ENCODE measurements around the gene DUSP15.
A peak's percentile ranks its signal among the peaks of the same experiment; 100 is the strongest.

DUSP15 gene

DNA sequence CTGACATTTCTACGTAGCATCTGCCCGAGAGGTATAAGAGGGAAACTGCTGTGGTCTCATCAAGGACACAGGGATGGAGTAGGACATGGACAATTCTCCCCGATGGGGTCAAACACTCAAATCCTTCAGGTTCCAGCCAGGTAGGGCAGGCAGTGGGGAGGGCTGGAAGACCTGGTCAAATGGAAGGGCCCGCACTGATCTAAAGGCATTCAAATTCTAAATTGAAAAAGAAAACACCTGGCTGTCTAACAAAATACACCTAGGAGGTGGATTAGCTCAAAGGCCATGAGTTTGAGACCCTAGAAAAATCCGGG, 8.2 kb downstream of the DUSP15 start:
- in situ Hi-C loops (cut with MboI; ENCODE audit: low pct_unique_long_range_greater_than_20kb, low sequenced_read_pairs) = no loop called here
- no peak for DNase-seq

DNA sequence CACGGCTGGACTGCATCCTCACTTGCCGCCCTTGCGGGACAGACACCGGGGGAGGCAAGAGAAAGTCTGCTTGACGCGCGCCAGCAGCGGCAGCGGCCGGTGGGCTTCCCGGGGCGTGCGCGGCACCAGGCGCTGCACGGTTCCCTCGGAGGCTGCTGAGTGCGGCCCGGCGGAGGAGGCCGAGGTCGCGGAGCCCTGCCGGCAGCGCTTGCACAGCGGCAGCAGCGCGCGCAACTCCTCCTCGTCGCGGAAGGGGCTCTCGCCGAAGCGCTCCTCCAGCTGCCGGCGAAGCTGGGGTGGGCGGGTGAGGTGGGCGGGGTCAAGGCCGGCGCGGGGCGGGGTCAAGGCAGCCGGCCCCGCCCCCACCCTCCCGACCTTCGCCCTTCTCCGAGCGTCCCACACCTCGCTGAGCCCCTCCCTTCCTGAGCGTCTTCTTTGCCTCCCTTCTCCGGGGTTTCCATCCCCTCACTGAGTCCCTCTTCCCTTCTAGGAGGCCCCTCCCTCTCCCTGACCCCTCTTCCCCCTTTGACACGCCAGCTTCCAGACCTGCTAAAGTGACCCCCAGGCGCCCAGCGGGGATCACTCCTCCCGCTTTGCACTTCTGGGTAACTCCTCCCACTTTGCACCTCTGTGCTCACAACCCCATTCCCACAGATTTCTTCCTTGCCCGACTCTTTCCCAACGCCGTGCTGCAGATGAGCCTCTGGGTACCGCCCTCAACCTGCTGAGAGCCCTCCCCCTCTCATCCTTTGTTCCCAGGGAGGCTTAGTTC, 8.8 kb downstream of the DUSP15 start:
- in situ Hi-C loops (cut with MboI; ENCODE audit: low pct_unique_long_range_greater_than_20kb, low sequenced_read_pairs) = no loop called here
- DNase-seq = peak; percentile 68

DNA sequence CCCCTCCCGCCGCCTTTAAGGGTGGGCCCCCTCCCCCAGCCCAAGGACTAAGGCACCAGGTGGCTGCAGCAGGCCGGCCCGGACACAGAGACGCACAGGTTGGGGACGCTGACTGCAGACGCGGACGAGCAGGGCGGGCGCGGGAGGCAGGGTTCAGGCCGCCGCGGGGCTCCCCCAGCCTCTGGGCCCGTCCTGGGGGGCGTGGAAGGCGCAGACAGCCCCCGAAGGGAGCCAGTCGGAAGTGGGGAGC, 9.3 kb downstream of the DUSP15 start:
- in situ Hi-C loops (cut with MboI; ENCODE audit: low pct_unique_long_range_greater_than_20kb, low sequenced_read_pairs) = no loop called here
- no peak for DNase-seq

DNA sequence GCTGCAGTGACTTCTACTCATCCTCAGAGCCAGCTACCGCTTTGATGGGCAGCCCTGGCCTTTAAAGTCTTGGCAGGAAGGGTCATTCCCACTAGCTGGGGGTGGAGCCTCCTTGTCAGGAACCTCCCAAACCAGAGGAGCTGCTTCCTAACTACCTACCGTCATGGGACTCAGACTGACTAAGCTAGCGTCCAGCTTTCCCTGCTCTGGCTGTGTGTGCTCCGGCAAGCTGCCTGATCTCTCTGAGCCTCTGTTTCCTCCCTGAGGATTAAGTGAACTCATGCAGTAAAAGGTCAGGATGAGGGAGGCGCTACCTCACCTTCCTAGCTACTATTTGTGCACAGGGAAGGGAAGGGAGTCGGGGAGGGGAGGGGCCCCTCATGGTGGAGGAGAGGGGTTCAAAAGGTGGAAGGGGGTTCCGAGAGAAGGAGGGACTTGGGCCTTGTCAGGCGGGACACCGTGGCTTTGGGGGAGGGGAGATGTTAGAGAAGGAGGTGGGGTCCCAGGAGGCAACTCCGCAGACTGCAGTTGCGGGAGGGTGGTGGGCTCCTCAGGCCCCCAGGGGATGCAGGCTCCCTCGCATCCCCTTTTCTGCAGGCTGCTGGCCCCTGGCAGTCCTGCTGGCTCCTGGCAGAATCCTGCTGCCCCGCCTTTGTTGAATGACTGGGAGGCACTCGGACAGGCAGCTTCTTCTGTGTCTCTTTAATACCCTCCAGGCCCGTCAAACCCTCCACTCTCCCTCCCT, 9.8 kb downstream of the DUSP15 start:
- in situ Hi-C loops (cut with MboI; ENCODE audit: low pct_unique_long_range_greater_than_20kb, low sequenced_read_pairs) = no loop called here
- DNase-seq = no peak

DNA sequence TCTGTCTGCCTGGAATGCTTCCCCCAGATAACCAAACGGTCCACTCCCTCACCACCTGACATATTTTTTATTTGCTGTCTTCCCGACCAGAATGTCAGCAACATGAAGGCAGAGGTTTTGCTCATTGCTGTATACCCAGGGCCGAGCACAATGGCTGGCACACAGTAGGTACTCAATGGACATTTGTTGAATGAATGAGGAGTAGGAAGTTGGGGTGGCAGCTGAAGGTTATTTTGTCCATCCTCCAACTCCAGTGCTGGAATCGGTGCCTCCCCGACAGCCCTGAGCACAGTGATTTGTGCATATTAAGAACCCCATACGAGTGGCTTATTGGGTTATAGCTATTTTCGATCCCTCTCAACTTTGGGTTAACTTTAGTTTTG, 10.3 kb downstream of the DUSP15 start:
- in situ Hi-C loops (cut with MboI; ENCODE audit: low pct_unique_long_range_greater_than_20kb, low sequenced_read_pairs) = loop anchor here (10.0 kb wide), 1 partner anchor 165 kb away; no protein-coding TSS in a partner anchor
- DNase-seq = no peak

DNA sequence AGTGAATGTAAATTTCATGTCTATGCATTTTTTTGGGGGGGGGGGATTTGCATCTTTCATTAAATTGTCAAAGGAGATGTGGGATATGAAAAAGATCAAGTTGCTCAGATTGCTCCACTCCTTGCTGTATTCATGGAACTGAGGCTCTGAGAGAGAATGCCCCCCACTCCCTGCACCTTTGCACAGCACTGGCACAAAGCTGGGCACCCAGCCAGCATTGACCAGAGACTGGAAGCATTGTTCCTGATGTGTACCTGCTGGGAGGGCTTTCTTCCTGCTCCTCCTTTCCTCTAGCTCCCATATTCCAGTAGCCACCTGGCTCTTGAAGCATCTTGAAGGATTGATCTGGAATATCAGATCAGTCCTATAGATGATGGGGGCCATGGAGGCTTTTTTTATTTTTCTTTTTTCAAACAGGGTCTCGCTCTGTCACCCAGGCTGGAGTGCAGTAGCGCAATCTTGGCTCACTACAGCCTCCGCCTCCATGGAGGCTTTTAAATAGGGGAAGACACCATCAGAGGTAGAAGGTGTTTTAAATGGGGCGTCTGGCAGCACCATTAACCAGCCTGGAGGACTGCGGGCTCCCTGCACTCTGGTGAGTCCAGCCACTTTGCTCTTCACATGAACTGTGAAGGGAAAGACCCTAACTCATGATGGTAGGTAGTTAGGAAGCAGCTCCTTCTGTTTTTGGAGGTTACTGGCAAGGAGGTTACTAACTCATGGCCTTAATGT, 10.9 kb downstream of the DUSP15 start:
- DNase-seq = no peak
- in situ Hi-C loops (cut with MboI; ENCODE audit: low pct_unique_long_range_greater_than_20kb, low sequenced_read_pairs) = loop anchor here (10.0 kb wide), 1 partner anchor 165 kb away; no protein-coding TSS in a partner anchor

DNA sequence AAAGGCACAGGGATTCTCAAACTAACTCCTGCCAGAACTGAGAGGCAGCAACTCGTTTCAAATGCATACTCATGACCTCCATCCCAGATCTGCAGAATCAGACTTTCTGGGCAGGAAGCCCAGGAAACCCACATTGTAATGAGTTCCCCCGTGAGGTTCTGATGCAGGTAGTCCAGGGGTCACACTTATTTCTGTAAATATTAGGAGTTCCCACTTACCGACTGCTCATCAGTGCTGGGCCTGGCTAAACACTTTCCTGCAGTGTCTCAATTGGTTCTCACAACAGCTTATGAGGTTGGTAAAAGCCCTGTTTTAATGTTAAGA, 11.6 kb downstream of the DUSP15 start:
- DNase-seq = no peak
- in situ Hi-C loops (cut with MboI; ENCODE audit: low pct_unique_long_range_greater_than_20kb, low sequenced_read_pairs) = loop anchor here (10.0 kb wide), 1 partner anchor 166 kb away; no protein-coding TSS in a partner anchor

DNA sequence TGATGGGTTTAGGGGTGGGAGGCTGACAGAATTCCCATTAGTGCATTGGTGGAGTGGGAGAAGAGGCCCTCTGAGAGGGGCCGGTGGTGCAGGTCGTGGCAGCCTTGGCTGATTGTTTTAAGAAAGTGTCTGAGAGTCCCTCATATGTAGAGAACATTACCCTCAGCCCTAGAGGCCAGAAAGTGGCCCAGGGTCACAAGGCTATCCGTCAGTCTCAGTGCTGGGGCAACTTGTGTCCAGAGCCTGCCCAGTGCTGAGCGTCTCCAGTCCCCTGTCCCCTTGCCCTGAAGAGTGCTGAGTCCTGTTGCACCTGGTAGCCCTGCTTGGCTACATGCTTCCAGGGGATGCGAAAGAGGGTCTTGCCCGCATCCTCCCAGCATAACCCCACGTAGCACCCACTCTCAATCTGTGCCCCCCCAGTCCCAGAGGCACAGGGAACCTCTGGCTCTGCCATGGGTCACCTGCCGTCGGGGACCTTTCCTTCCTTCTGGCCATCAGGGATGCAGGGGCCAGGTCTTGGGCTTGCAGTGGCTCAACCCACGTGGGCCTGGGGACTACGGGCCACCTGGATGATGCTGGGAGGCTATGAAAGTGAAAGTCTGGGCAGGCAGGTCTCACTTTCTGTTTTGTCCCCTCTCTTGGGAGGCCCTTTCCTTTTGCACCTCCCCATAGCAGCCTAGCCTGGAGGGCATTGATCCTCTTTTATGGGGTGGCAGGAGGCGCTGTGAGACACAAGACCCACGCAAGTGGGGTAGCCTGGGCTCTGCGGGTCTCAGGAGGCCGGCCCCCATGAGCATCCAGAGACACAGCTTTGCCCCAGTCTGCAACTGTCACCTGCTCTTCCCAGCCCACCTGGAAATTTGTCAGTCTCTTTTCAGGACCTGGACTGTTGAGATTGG, 12.2 kb downstream of the DUSP15 start:
- in situ Hi-C loops (cut with MboI; ENCODE audit: low pct_unique_long_range_greater_than_20kb, low sequenced_read_pairs) = loop anchor here (10.0 kb wide), 1 partner anchor 167 kb away; no protein-coding TSS in a partner anchor
- DNase-seq = no peak

DNA sequence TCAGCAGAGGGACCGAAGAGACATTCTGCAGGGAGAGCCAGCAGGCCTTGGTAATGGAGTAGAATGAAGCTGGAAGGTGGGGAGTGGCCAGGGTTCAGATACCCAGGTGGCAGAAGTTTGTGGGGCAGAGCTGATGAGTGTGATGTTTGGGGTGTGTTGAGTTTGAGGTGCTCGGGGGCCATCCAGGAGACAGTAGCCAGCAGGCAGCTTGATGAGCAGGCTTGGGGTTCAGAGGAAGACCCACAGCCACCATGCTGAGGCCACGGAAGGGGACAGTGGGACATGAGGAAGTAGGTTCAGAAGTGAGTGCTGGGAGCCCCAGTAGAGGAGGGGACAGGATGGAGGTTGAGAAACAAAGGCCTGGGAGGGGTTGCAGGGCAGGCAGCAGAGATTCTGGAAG, 13.8 kb downstream of the DUSP15 start:
- DNase-seq = no peak
- in situ Hi-C loops (cut with MboI; ENCODE audit: low pct_unique_long_range_greater_than_20kb, low sequenced_read_pairs) = loop anchor here (10.0 kb wide), 1 partner anchor 168 kb away; no protein-coding TSS in a partner anchor

DNA sequence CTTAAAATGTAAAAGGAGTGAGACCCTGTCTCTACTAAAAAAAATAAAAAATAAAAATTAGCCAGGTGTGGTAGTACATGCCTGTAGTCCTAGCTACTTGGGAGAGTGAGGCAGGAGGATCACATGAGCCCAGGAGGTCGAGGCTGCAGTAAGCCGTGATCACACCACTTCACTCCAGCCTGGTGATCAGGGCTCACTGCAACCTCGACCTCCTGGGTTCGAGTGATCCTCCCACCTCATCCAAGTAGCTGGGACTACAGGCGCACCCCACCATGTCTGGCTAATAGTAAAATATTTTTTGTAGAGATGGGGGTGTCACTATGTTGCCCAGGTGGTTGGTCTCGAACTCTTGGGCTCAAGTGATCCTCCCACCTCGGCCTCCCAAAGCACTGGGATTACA, 16.8 kb downstream of the DUSP15 start:
- no peak for DNase-seq
- in situ Hi-C loops (cut with MboI; ENCODE audit: low pct_unique_long_range_greater_than_20kb, low sequenced_read_pairs) = loop anchor here (10.0 kb wide), 1 partner anchor 171 kb away; no protein-coding TSS in a partner anchor

DNA sequence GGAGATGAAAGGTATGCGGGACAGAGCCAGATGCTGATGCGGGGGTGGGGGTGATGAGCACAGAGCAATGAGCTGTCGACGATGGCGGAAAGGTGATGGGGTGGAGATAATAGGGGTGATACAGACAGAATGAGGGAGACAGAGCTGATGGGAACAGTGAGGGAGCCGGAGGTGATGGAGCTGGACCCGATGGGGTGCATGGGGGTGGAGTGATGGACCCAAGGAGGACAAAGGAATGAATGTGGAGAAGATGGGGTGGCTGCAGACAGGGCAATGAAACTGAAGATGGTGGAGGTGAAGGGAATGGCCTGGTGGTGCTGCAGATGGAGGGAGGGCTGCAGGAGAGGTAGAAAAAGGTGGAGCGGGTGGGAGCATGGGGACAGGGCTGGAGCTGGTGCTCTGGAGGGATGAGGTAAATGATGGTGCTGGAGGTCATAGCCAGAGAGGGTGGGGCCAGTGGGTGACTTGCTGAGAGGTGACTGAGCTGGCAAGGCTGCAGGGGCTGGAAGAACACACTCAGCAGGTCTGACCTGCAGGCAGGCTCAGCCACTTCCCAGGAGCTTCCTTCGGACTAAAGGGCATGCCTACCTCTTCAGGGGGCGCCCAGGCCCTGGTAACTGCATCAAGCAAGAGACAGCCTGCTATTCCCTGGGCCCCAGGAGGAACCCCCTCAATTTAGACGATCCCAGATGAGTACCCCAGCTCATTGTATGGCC, 18.9 kb downstream of the DUSP15 start:
- in situ Hi-C loops (cut with MboI; ENCODE audit: low pct_unique_long_range_greater_than_20kb, low sequenced_read_pairs) = loop anchor here (10.0 kb wide), 1 partner anchor 173 kb away; no protein-coding TSS in a partner anchor

DNA sequence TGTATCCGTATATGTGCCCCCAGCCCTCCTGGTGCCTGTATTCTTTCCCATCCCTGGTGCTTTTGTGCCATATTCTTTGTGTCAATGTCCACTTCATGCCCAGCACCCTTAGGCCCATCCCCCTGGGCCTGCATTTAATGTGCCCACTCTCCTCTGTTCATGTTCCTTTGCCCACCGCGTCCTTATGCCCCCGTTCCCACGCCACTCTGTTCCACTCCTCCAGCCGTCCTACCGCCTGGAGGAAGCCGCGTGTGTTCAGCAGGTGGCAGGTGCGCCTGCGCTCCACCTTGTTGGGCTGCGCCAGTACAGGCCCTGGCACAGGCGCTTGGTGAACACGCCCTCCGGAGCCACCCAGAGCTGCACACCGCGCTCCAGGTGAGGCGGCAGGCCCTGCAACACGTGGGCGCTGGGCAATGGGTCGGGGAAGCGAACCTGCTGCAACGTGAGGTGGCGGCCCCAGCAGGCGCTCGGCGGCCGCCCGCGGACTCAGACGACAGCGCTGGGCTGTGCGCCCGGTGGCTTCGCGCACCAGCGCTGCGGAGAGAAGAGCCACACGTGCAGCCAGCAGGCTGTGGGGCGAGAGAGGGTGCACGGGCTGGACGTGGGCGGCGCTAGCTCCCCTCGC, 20.9 kb downstream of the DUSP15 start:
- in situ Hi-C loops (cut with MboI; ENCODE audit: low pct_unique_long_range_greater_than_20kb, low sequenced_read_pairs) = no loop called here
- no peak for DNase-seq

More for the DNA sequence above, 18.9 kb downstream of the DUSP15 start:
- no peak for DNase-seq

DNA sequence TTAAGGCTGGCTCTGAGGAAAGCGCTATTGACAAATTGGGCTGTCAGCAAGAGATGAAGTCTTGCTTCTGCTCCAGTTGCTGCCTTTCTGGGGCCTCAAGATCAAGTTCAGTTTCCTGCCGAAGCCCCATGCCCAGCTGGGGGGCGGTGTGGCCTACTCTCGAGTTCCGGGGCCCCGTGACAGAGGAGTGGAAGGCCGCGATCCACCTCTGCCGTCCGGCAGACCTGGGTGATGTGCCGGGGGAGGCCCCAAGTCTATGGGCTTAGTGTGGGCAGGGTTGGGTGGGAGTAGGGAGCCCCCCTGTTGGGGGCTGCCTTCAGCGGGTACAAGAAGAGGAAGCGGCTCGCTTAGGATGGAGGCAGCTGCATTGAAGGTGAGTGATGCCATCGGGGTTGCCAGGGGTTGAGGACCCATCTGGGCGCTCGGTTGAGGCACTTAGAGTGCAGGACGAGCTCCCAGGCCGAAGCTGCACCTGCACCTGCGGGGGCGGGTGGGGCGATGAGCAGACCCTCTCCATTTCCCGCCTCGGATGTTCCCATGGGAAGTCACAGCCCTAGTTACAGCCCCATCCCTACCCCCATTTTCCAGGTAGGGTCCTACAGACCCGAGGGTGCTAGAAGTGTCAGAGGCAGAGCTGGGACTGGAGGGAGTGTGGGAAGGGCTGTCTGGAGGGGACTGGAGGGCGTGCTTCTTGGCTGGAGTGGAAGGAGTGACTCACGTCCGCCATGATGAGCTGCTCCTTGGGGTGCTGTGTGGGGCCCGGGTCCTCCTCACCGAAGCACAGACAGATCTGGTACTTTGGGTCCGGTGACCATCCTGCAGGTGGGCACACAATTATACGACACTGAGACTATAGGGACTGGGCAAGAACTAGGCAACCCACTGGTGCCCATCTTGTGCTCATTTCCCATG, 22.0 kb downstream of the DUSP15 start:
- in situ Hi-C loops (cut with MboI; ENCODE audit: low pct_unique_long_range_greater_than_20kb, low sequenced_read_pairs) = no loop called here
- no peak for DNase-seq

DNA sequence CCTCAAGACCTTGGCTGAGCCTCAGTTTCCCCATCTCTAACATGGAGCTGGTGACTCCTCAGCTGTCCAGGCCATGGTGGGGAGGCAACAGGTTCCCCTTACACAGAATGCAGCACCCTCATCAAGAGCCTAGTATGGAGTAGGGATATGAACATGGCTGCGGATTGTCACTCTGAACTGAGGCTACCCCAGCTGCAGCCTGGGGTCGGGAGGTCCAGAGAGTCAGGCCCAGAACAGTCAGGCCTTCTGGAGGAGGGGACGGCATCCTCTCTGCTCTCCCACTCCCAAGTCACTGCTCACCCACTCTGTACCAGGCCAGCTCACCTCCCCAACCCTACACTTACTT, 23.6 kb downstream of the DUSP15 start:
- no peak for DNase-seq
- in situ Hi-C loops (cut with MboI; ENCODE audit: low pct_unique_long_range_greater_than_20kb, low sequenced_read_pairs) = no loop called here

DNA sequence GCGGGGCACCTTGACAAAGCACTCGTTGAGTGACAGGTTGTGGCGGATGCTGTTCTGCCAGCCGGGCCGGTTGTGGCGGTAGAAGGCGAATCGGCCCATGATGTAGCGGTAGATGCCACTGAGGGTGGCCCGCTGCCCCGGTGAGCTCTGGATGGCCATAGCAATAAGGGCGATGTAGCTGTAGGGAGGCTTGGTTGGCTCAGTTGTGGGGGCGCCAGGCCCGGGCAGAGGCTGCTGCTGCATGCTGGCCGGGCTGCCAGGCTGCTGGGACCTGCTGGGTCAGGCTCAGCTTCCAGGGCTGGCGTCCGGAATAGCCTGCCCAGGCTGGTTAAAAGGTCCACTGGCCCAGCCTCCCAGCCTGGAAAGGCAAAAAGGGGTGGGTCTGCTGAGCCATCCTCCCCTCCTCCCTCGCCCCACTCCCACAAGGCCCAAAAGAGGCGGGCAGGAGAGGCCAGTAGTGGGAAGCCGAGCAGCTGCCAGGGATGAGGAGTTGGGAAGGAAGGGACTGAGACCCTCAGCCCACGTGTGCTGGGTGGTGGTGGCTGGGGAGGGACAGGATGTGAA, 24.9 kb downstream of the DUSP15 start, which contains the start of gene FOXS1:
Gene FOXS1 (minus strand): TSS at position 305 of the 564 bp plus-strand sequence. CDS start 62 bp downstream, at position 243.
- in situ Hi-C loops (cut with MboI; ENCODE audit: low pct_unique_long_range_greater_than_20kb, low sequenced_read_pairs) = no loop called here
- DNase-seq = no peak

DNA sequence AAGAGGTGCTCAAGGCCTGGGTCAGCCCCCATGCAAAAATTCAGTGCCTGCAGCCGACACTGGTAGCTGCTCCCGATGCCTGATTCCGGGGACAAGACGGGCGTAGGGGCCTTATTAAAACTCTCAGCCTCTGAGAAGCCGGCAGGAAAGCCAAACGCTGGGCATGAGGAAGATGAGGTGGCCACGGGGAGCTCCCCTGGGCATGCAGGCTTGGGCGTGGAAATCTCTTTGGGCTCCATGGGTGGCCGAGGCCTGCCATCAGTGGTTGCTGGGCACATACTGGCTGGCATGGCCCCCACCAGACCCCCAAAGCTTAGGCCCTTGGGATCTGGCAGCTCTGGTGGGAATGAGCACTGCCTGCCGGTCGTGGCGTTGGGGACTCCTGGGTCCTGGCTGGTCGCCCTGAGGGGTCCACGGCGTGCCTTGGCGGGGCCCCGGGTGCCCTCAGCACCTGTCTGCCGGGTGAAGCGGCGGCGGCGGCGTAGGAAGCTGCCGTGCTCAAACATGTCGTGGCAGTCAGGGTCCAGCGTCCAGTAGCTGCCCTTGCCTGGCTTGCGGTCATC, 25.5 kb downstream of the DUSP15 start:
- DNase-seq = no peak
- in situ Hi-C loops (cut with MboI; ENCODE audit: low pct_unique_long_range_greater_than_20kb, low sequenced_read_pairs) = no loop called here

DNA sequence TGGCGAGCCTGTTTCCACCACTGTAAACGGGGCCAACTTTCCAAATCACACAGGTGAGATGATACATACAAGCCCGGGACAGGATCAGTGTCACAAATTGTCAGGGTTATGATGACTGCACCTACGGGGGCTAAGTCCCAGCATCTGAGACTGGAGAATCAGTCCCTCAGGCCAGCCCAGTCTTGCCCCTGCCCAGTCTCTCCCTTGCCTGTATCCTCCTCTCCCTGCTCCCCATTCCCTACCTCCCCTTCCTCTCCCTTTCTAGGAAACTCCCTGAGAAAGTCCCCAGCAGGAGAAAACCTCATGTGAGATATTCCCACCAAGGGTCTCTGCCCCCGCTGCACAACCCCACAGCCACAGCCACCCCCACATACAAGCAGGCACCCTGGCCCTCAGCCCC, 26.4 kb downstream of the DUSP15 start:
- in situ Hi-C loops (cut with MboI; ENCODE audit: low pct_unique_long_range_greater_than_20kb, low sequenced_read_pairs) = no loop called here
- DNase-seq = no peak

Measured in KBM-7 (cell line).